ENCODE measurements around the gene TMEM19. TPM values are rescaled to one million over a fixed set of nuclear protein-coding genes. Genes with fewer than 3 reads are reported as not detected.
A peak's percentile ranks its signal among the peaks of the same experiment; 100 is the strongest.

TMEM19 gene
- total RNA-seq, 2 donors from 2014 or later, result 37.7 to 39.2 TPM

DNA sequence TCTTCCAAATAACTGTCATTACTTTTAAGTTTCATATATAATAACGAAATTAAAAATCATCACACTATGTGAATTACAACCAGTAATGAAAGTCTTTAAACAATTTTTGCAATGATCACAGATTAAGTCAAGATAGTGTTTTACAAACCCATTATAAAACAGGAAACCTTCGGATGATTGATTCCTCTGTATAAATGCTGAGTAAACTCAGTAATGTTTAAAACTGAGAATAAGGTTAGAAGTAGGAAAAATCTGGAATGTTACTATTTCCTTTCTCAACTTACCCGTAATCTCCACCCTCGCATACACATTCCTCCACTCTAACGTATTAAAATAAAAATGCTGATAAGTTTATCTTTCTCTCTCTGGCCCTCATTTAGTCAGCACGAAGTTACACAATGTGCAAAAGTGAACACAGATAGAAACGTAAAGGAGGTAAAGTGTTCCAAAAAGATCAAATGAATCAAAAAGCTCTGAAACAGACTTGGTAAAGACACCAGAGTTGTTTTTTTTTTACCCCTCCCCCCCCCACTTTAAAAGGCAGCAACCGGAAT is 23.8 kb upstream of the TMEM19 start:
- no peaks in the 10 kb centered on the region for H3K27me3 ChIP-seq
- H3K9ac ChIP-seq (ENCODE audit: low read depth in 2 of 2, low read length in 2 of 2), result peak overlapping the region in 1 of 2 donors; percentile 93
- TF ChIP-seq CTCF (IDR thresholded peaks at IDR 0.05), result no peak
- intact Hi-C loops (cut with DNase I), result loop anchor here (10.0 kb wide), 1 partner anchor 93 kb away; the partner anchor contains the start of gene RAB21
- no peak overlapping the region for H3K27ac ChIP-seq
- H3K4me1 ChIP-seq, result peaks cover 22% of the 10 kb centered on the region
- no peak for DNase-seq
- H3K4me3 ChIP-seq, result peak overlapping the region; percentile 82
- no peaks in the 10 kb centered on the region for H3K9me3 ChIP-seq
- peaks cover under 1% of the 10 kb centered on the region for H3K36me3 ChIP-seq

- Histone ChIP-seq H3K27ac (peak overlapping the region; percentile 100), H3K9me3 (no peaks in the 10 kb centered on the region), H3K9ac (ENCODE audit: low read depth in 2 of 2, low read length in 2 of 2) (peak overlapping the region; percentile 88 to 93), H3K27me3 (no peaks in the 10 kb centered on the region), H3K4me1 (peaks cover 22% of the 10 kb centered on the region), H3K36me3 (no peaks in the 10 kb centered on the region), H3K4me3 (peak overlapping the region; percentile 82)
- intact Hi-C loops (cut with DNase I), result loop anchor here (10.0 kb wide), 1 partner anchor 92 kb away; the partner anchor contains the start of gene RAB21
- TF ChIP-seq CTCF (IDR thresholded peaks at IDR 0.05), result no peak
- peak; percentile 75 for DNase-seq
Observed at GRCh38 chr12:71662849-71663560, 22.9 kb upstream of the TMEM19 start.

- peaks cover 22% of the 10 kb centered on the region for H3K4me1 ChIP-seq
- intact Hi-C loops (cut with DNase I), result loop anchor here (10.0 kb wide), 1 partner anchor 91 kb away; the partner anchor contains the start of gene RAB21
- no peaks in the 10 kb centered on the region for H3K36me3 ChIP-seq
- peak within 1 kb of the TSS; percentile 100 for H3K27ac ChIP-seq
- peak; percentile 97 for DNase-seq
- no peak for TF ChIP-seq CTCF (IDR thresholded peaks at IDR 0.05)
- no peaks in the 10 kb centered on the region for H3K9me3 ChIP-seq
- no peaks in the 10 kb centered on the region for H3K27me3 ChIP-seq
- H3K9ac ChIP-seq (ENCODE audit: low read depth in 2 of 2, low read length in 2 of 2), result peak within 1 kb of the TSS; percentile 88 to 93
- H3K4me3 ChIP-seq, result peak within 1 kb of the TSS; percentile 82
Observed at GRCh38 chr12:71663561-71664410, 22.1 kb upstream of the TMEM19 start, which contains the start of the genes THAP2 and ZFC3H1. Gene THAP2, plus strand, starts transcription at chr12:71664301. Its CDS starts 209 bp downstream, at chr12:71664510. Gene ZFC3H1, minus strand, starts transcription at chr12:71663848. Its CDS starts 238 bp downstream, at chr12:71663610.

DNA sequence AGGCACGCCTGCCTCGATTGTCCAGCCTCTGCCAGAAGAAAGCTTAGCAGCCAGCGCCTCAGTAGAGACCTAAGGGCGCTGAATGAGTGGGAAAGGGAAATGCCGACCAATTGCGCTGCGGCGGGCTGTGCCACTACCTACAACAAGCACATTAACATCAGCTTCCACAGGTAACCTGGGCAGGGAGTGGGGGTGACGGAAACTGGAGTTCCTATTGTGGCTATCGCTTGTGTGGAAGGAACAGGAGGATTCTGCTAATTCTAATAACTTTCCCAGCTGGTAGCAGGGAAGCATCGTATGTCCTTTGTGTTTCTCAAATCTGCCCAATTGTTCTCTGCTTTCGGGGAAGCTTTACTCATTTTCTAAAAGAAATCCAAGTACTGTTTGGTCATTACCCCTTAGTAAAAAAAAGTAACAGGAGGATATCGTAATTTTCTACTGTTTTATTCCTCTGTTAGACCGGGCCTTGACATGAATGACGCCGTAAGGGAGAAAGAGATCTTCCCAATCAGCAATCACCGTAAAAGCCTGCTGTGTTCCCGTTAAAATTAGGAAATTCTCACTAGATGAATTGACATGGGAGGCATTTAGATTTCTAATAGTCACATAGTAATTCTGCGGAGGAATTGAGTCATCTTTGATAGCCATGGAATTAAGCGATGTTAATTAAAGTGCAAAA is 21.3 kb upstream of the TMEM19 start:
- DNase-seq, result no peak

More for the DNA sequence above, 21.3 kb upstream of the TMEM19 start:
- H3K4me1 ChIP-seq, result peaks cover 22% of the 10 kb centered on the region
- intact Hi-C loops (cut with DNase I), result loop anchor here (10.0 kb wide), 1 partner anchor 90 kb away; the partner anchor contains the start of gene RAB21
- H3K27ac ChIP-seq, result peak overlapping the region; percentile 100
- H3K9me3 ChIP-seq, result no peaks in the 10 kb centered on the region
- no peaks in the 10 kb centered on the region for H3K27me3 ChIP-seq
- H3K9ac ChIP-seq (ENCODE audit: low read depth in 2 of 2, low read length in 2 of 2), result peak overlapping the region; percentile 69 to 93
- H3K36me3 ChIP-seq, result no peaks in the 10 kb centered on the region
- peak overlapping the region; percentile 82 for H3K4me3 ChIP-seq
- no peak for TF ChIP-seq CTCF (IDR thresholded peaks at IDR 0.05)
